H9 (cell line): ENCODE measurements around the gene MAP3K7. TPM values are rescaled to one million over a fixed set of nuclear protein-coding genes. Genes with fewer than 3 reads are reported as not detected.

Source experiments
- DNase-seq: peaks from one replicate; pipeline ENCODE4 v3.0.0-alpha.2; 2017
- H2AFZ ChIP-seq: one replicate; pipeline ENCODE4 v1.6.1; 2013; ENCODE audit warnings: mild to moderate bottlenecking, low read length, control low read depth, moderate library complexity
- H2AK5ac ChIP-seq: 2 replicates; pipeline ENCODE4 v1.6.1; 2013; ENCODE audit warnings: low read length, control low read depth, mixed read lengths; ENCODE audit not compliant: insufficient read length
- H2BK120ac ChIP-seq: one replicate; pipeline ENCODE4 v1.6.1; 2013; ENCODE audit warnings: low read depth, mild to moderate bottlenecking, low read length, control low read depth, inconsistent platforms; ENCODE audit not compliant: poor library complexity, severe bottlenecking
- H2BK12ac ChIP-seq: 2 replicates; pipeline ENCODE4 v1.6.1; 2013; ENCODE audit warnings: low read length, control low read depth, mixed read lengths, low read depth; ENCODE audit not compliant: insufficient read length
- H2BK15ac ChIP-seq: 2 replicates; pipeline ENCODE4 v1.6.1; 2013; ENCODE audit warnings: low read depth, low read length, control low read depth
- H2BK20ac ChIP-seq: one replicate; pipeline ENCODE4 v1.6.1; 2013; ENCODE audit warnings: low read depth, mild to moderate bottlenecking, low read length, control low read depth, inconsistent platforms; ENCODE audit not compliant: poor library complexity, severe bottlenecking
- H2BK5ac ChIP-seq: 2 replicates; pipeline ENCODE4 v1.6.1; 2013; ENCODE audit warnings: low read length, control low read depth, mixed read lengths; ENCODE audit not compliant: insufficient read length
- H3K14ac ChIP-seq: 2 replicates; pipeline ENCODE4 v1.6.1; 2013; ENCODE audit warnings: low read length, control low read depth; ENCODE audit not compliant: insufficient read depth
- H3K18ac ChIP-seq: 2 replicates; pipeline ENCODE4 v1.6.1; 2013; ENCODE audit warnings: low read depth, mild to moderate bottlenecking, mixed read lengths, low read length, control low read depth; ENCODE audit not compliant: insufficient read length
- H3K23ac ChIP-seq: 2 replicates; pipeline ENCODE4 v1.6.1; 2013; ENCODE audit warnings: low read length, control low read depth, mixed read lengths, low read depth; ENCODE audit not compliant: insufficient read length
- H3K23me2 ChIP-seq: 2 replicates; pipeline ENCODE4 v1.6.1; 2013; ENCODE audit warnings: low read depth, mild to moderate bottlenecking, mixed read lengths, low read length, control low read depth; ENCODE audit not compliant: insufficient read length, poor library complexity, severe bottlenecking
- H3K27ac ChIP-seq: 2 replicates; pipeline ENCODE4 v1.5.1; 2013; ENCODE audit warnings: low read length, control low read depth, mixed read lengths, low read depth; ENCODE audit not compliant: insufficient read length
- H3K27me3 ChIP-seq: 2 replicates; pipeline ENCODE4 v1.6.1; 2013; ENCODE audit warnings: low read length, control low read depth, inconsistent platforms; ENCODE audit not compliant: insufficient read depth
- H3K4ac ChIP-seq: 2 replicates; pipeline ENCODE4 v1.6.1; 2013; ENCODE audit warnings: low read depth, mild to moderate bottlenecking, control low read depth, inconsistent platforms, low read length, moderate library complexity
- H3K4me1 ChIP-seq: 2 replicates; pipeline ENCODE4 v1.6.1; 2013; ENCODE audit warnings: low read length, control low read depth, inconsistent platforms; ENCODE audit not compliant: insufficient read depth
- H3K4me2 ChIP-seq: 2 replicates; pipeline ENCODE4 v1.6.1; 2013; ENCODE audit warnings: low read length, control low read depth, mixed read lengths; ENCODE audit not compliant: insufficient read length, insufficient read depth
- H3K56ac ChIP-seq: 2 replicates; pipeline ENCODE4 v1.6.1; 2013; ENCODE audit warnings: low read depth, mild to moderate bottlenecking, mixed read lengths, low read length, control low read depth; ENCODE audit not compliant: insufficient read length
- H3K79me1 ChIP-seq: 2 replicates; pipeline ENCODE4 v1.6.1; 2013; ENCODE audit warnings: low read depth, mild to moderate bottlenecking, moderate library complexity, low read length, control low read depth, inconsistent platforms; ENCODE audit not compliant: insufficient read depth, poor library complexity, severe bottlenecking
- H3K79me2 ChIP-seq: 2 replicates; pipeline ENCODE4 v1.6.1; 2013; ENCODE audit warnings: low read length, control low read depth, inconsistent platforms; ENCODE audit not compliant: insufficient read depth
- H3K9ac ChIP-seq: 2 replicates; pipeline ENCODE4 v1.6.1; 2013; ENCODE audit warnings: low read length, control low read depth, mixed read lengths; ENCODE audit not compliant: insufficient read length; ENCODE audit errors: extremely low read depth
- H3K9me3 ChIP-seq: one replicate; pipeline ENCODE4 v1.6.1; 2013; ENCODE audit warnings: low read depth, low read length, inconsistent platforms; ENCODE audit not compliant: control insufficient read depth
- H3T11ph ChIP-seq: one replicate; pipeline ENCODE4 v1.6.1; 2013; ENCODE audit warnings: mild to moderate bottlenecking, low read length, control low read depth, inconsistent platforms
- H4K20me1 ChIP-seq: one replicate; pipeline ENCODE4 v1.6.1; 2013; ENCODE audit not compliant: control insufficient read depth, insufficient read length, insufficient read depth
- H4K5ac ChIP-seq: 2 replicates; pipeline ENCODE4 v1.6.1; 2013; ENCODE audit warnings: low read depth, mild to moderate bottlenecking, mixed read lengths, low read length, control low read depth; ENCODE audit not compliant: insufficient read length
- H4K8ac ChIP-seq: replicated peaks from 2 replicates; pipeline ENCODE4 v1.6.1; 2013; ENCODE audit warnings: low read length, control low read depth, mixed read lengths, low read depth; ENCODE audit not compliant: insufficient read length
- H4K91ac ChIP-seq: 2 replicates; pipeline ENCODE4 v1.6.1; 2013; ENCODE audit warnings: low read depth, mild to moderate bottlenecking, moderate library complexity, mixed read lengths, low read length, control low read depth; ENCODE audit not compliant: insufficient read length
- H3K27ac Mint-ChIP-seq, 3 experiments: 2 replicates in 2 of 3; 3 replicates in 1 of 3; pipeline ENCODE4 v1.8.0; 2020 to 2021; ENCODE audit warnings: mixed read lengths in 3 of 3, mild to moderate bottlenecking in 1 of 3, moderate library complexity in 1 of 3
- H3K27me3 Mint-ChIP-seq: 2 replicates; pipeline ENCODE4 v1.8.0; 2021; ENCODE audit warnings: low read depth, mild to moderate bottlenecking, moderate library complexity, mixed read lengths
- H3K36me3 Mint-ChIP-seq, 3 experiments: 2 replicates in 2 of 3; 3 replicates in 1 of 3; pipeline ENCODE4 v1.8.0; 2020 to 2021; ENCODE audit warnings: low read depth in 3 of 3, mixed read lengths in 3 of 3; ENCODE audit not compliant: insufficient read depth in 1 of 3
- H3K4me1 Mint-ChIP-seq, 2 experiments: 2 replicates each; pipeline ENCODE4 v1.8.0; 2020; ENCODE audit warnings: mixed read lengths in 2 of 2
- H3K4me3 Mint-ChIP-seq, 2 experiments: 2 replicates in 1 of 2; 3 replicates in 1 of 2; pipeline ENCODE4 v1.8.0; 2020 to 2021; ENCODE audit warnings: mild to moderate bottlenecking in 2 of 2, mixed read lengths in 2 of 2, moderate library complexity in 1 of 2
- H3K9me3 Mint-ChIP-seq, 2 experiments: 2 replicates in 1 of 2; 3 replicates in 1 of 2; pipeline ENCODE4 v1.8.0; 2020; ENCODE audit warnings: mild to moderate bottlenecking in 2 of 2, mixed read lengths in 2 of 2, moderate library complexity in 1 of 2
- CTCF ChIP-seq: fragments of 200-600 bp; sonication (generic); conservative IDR thresholded peaks from 3 replicates; pipeline ENCODE4 v1.8.0; 2021; ENCODE audit warnings: antibody characterized with exemption, mild to moderate bottlenecking
- WGBS: extraction: QIAGEN DNeasy Blood & Tissue Kit; methylation state at CpG from one replicate; pipeline ENCODE4 v1.1.7; 2013; ENCODE audit warnings: missing lambda C conversion rate, low lambda C conversion rate, mixed read lengths; ENCODE audit not compliant: insufficient read length; ENCODE audit errors: extremely low coverage; 5-methylcytosine and 5-hydroxymethylcytosine counted together
- total RNA-seq: library from RNA; stranded (reverse); gene quantifications from 2 replicates; pipeline ENCODE4 v1.2.1, GENCODE V29; 2021

The MAP3K7 gene
- total RNA-seq, 1 experiment from 2014 or later: 31.3 TPM

DNA sequence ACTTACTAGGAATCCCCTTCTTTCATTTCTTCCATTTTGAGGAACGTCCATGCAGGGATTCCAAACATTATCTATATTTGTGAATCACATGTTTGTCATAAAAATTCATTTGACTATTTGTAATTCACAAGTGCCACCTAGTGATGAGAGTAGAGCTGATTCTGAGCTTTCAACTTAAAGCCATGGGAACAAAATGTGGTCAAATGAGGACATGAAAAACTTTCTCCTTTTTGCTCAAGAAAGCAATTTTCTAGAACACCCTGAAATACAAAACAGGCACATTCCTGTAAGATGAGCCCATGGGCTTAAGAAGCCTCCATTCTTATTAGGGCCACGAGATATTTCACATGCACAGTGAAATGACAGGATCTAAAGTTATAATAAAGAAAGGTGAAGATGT lies 12.3 kb downstream of the MAP3K7 start:
- Histone ChIP-seq H3K9ac (no peak overlapping the region), H2BK120ac (no peak overlapping the region), H2BK5ac (no peak overlapping the region), H3K27ac (no peak overlapping the region), H3K27me3 (no peaks in the 10 kb centered on the region), H4K8ac (no peak overlapping the region), H2BK15ac (no peak overlapping the region), H3K4ac (no peak overlapping the region), H3K79me2 (peaks cover 4% of the 10 kb centered on the region; the same call in 1 of the 2 replicates), H3T11ph (no peak overlapping the region), H2AFZ (no peak overlapping the region), H3K4me1 (no peaks in the 10 kb centered on the region; the same call in 1 of the 2 replicates), H4K5ac (no peak overlapping the region), H3K23ac (no peak overlapping the region), H2BK12ac (no peak overlapping the region), H3K23me2 (no peaks in the 10 kb centered on the region), H3K18ac (no peak overlapping the region), H4K20me1 (no peaks in the 10 kb centered on the region), H3K79me1 (no peaks in the 10 kb centered on the region), H4K91ac (no peak overlapping the region), H3K14ac (no peak overlapping the region), H3K9me3 (no peaks in the 10 kb centered on the region), H2AK5ac (no peak overlapping the region), H3K4me2 (no peak overlapping the region), H2BK20ac (no peak overlapping the region), H3K56ac (no peak overlapping the region)
- no peaks in the 10 kb centered on the region for H3K27me3 Mint-ChIP-seq
- no CpG with 5 or more reads among the region's 2 CpGs for WGBS
- H3K27ac Mint-ChIP-seq: no peak overlapping the region
- peaks cover 3 to 10% (median 9%) of the 10 kb centered on the region in 3 experiments; a peak in 6 of 7 replicates for H3K36me3 Mint-ChIP-seq
- DNase-seq: no peak
- no peaks in the 10 kb centered on the region for H3K4me1 Mint-ChIP-seq
- H3K4me3 Mint-ChIP-seq: no peak overlapping the region
- no peaks in the 10 kb centered on the region for H3K9me3 Mint-ChIP-seq
- no peak for TF ChIP-seq CTCF
